Mucosa of stomach (tissue), 1 donor: ENCODE measurements around the gene RPUSD1.

ENCODE experiments used
- H3K27me3 ChIP-seq: one replicate; pipeline ENCODE4 v1.7.0; 2013; ENCODE audit warnings: mild to moderate bottlenecking, low read length; ENCODE audit not compliant: control insufficient read depth, insufficient read depth
- H3K36me3 ChIP-seq: one replicate; pipeline ENCODE4 v1.7.0; 2013; ENCODE audit warnings: low read length; ENCODE audit not compliant: control insufficient read depth, insufficient read depth
- H3K4me1 ChIP-seq: one replicate; pipeline ENCODE4 v1.7.0; 2013; ENCODE audit warnings: mild to moderate bottlenecking, low read length; ENCODE audit not compliant: control insufficient read depth, insufficient read depth
- H3K4me3 ChIP-seq: one replicate; pipeline ENCODE4 v1.7.0; 2013; ENCODE audit warnings: low read length
- H3K9ac ChIP-seq: one replicate; pipeline ENCODE4 v1.7.0; 2013; ENCODE audit warnings: mild to moderate bottlenecking, low read length, moderate library complexity
- H3K9me3 ChIP-seq: one replicate; pipeline ENCODE4 v1.7.0; 2013; ENCODE audit warnings: mild to moderate bottlenecking, low read length, moderate library complexity; ENCODE audit not compliant: control insufficient read depth
- donor health status: Pancreatic carcinoma.

RPUSD1 gene

DNA sequence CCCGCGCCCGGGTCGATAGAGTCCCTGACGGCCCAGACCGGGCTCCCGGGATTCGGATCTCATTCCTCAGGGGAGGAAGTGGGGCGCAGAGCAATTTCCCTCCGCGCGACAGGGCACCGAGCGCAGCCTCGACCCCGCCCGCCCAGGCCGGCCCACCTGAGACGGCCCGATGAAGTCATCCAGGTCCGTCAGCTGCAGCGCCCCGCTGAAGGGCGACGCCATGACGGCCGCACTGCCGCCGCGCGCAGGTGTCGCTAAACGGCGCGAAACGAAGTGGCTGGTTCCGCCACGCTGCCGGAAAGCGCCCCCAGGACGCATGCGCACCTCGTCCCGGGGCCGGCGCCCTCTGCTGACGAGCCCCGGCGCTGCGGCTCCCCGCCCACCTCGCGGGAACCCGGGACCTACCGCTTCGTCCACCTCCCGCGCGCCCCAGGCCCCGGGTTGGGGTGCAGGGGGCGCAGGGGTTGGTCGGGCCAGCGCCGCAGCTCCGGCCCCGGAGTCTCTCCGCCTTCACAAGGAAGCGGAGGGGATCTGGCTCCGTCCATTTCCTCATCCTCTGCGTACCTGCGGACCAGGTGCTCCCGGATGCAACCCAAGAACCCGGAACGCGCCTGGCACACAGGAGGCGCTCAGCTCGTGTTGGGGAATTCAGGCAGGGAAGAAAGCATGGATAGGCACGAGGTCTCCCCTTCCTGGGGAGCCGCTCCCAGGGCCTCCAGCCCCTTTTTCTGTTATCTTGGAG, 47.2 kb downstream of the RPUSD1 start, which contains the start of gene CIAO3:
Gene CIAO3 (minus strand): TSS at position 234 of the 742 bp plus-strand sequence. CDS start 12 bp downstream, at position 222.
- H3K9ac ChIP-seq = peak within 1 kb of the TSS; percentile 87
- H3K4me3 ChIP-seq = peak within 1 kb of the TSS; percentile 74
- H3K36me3 ChIP-seq = no peaks in the 10 kb centered on the region
- no peaks in the 10 kb centered on the region for H3K9me3 ChIP-seq
- peaks cover 11% of the 10 kb centered on the region for H3K4me1 ChIP-seq
- no peaks in the 10 kb centered on the region for H3K27me3 ChIP-seq

- H3K9me3 ChIP-seq = no peaks in the 10 kb centered on the region
- peak overlapping the region; percentile 74 for H3K4me3 ChIP-seq
- H3K9ac ChIP-seq = peak overlapping the region; percentile 87
- H3K27me3 ChIP-seq = no peaks in the 10 kb centered on the region
- no peaks in the 10 kb centered on the region for H3K36me3 ChIP-seq
- H3K4me1 ChIP-seq = peaks cover 11% of the 10 kb centered on the region
Observed at GRCh38 chr16:740459-740763, 47.8 kb downstream of the RPUSD1 start.

DNA sequence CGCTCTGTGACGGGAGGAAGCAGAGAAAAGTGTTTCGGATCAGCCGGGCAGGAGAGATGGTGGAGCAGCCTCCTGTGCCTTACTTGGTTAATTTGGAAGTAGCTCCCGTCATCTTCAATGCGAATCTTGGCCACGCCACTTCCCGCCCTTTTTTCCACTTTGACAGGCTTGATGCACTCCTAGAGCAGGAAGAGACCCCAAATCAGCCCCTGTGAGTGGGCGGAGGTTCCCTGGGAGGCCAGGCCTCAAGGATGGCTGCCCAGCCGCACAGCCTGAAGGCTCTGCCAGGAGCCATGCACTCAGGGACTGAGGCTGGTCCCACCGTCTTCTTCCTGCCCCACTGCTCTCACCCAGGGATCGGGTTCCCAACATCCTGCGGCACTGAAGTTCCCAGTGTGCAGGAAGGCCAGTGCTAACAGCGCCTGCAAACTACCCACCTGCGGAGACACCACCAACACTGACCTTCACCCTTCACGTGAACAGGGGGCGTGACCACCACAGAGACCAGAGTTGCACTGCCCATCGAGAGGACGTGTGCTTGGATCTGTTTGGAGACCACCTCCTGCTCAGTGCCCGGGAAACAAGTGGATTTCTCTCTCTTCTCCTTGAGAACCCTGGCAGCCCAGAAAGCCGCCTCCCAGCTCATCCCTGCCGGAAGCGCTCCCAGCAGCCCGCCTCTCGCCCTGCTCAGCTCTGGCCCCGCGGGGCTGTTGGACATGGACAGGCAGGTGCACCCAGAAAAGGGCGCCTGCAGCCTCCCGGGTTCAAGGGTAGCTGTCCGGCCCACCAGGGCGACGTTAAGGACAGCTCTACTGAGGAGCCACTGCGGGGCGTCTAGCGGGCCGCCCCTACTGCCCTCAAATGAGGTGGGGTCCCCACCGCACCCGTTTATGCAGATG, 48.4 kb downstream of the RPUSD1 start:
- H3K27me3 ChIP-seq = no peaks in the 10 kb centered on the region
- no peaks in the 10 kb centered on the region for H3K36me3 ChIP-seq
- H3K9ac ChIP-seq = peak overlapping the region; percentile 87
- peaks cover 11% of the 10 kb centered on the region for H3K4me1 ChIP-seq
- H3K4me3 ChIP-seq = peak overlapping the region; percentile 74
- no peaks in the 10 kb centered on the region for H3K9me3 ChIP-seq

GRCh38 chr16:736936-737481, 51.2 kb downstream of the RPUSD1 start:
- Histone ChIP-seq H3K9me3 (no peaks in the 10 kb centered on the region), H3K27me3 (no peaks in the 10 kb centered on the region), H3K4me3 (no peak overlapping the region), H3K4me1 (peaks cover 11% of the 10 kb centered on the region), H3K9ac (no peak overlapping the region), H3K36me3 (no peaks in the 10 kb centered on the region)

DNA sequence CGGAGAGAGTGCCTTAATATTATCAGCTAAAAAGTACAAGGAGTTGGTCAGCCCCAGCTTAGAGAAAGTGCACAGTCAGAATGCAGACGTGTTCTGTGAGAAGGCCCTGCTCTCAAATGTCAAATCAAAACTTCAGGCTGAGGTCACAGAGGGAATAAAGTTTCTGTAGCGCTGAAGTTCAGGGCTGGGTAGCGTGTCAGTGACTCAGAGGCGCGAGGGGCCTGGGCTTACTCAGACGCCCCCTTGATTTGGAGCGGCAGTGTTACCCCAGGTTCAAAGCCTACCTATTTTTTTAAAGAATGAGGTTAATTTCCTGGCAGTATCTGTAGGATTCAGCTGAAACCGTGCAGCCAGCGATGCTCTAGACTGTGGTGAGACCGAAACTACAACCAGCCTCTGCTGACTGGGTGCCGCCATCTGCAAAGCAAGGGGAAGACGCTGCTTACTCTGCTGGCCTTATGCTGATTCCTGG, 52.2 kb downstream of the RPUSD1 start:
- H3K4me1 ChIP-seq = peaks cover 11% of the 10 kb centered on the region
- no peak overlapping the region for H3K9ac ChIP-seq
- no peaks in the 10 kb centered on the region for H3K9me3 ChIP-seq
- no peaks in the 10 kb centered on the region for H3K27me3 ChIP-seq
- no peak overlapping the region for H3K4me3 ChIP-seq
- no peaks in the 10 kb centered on the region for H3K36me3 ChIP-seq

DNA sequence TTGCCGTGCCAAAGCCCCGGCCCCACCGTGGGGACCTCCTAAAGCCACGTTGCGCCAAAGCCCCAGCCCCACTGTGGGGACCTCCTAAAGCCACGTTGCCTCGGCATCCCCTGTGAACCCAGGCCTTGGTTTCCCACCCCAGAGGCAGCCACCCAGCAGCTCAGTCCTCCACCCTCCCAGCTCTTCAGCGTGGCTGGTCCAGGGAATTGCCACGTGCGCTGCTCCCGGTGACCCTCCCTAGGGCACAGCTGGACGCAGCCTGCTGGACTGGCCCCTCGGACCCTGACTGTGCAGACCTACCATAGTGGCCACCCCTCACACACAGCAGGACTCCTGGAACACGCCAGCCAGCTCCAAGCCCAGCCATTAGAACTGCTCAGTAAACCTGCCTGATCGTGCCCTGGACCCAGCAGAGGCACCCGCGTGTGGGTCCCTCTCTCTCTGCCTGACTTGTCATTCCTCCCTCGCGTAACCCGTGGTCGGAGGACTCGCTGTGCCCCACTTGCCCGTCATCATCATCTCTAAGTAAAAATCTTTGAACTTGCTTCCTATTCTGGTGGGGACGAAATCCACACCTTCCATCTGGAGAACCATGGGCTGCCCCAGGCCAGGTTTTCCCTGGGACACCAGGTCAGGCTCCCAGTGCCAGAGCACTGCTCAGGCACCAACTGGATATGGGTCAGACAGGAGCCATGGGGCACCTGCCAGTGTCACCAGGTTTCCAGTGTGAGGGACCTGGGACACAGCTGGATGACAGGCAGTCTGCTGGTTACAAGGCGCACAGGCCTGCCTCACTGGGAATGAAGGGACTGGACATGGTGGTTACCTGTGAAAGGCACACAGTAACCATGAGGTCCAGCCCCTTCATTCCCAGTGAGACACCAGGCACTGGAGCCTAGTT, 53.0 kb downstream of the RPUSD1 start:
- Histone ChIP-seq H3K9me3 (no peaks in the 10 kb centered on the region), H3K4me1 (peaks cover 11% of the 10 kb centered on the region), H3K36me3 (no peaks in the 10 kb centered on the region)

More for the DNA sequence above, 53.0 kb downstream of the RPUSD1 start:
- no peak overlapping the region for H3K4me3 ChIP-seq
- H3K27me3 ChIP-seq = no peaks in the 10 kb centered on the region
- no peak overlapping the region for H3K9ac ChIP-seq
